Stimulated activated CD4-positive, alpha-beta T cell treated with anti-CD3 and anti-CD28 coated beads, TNF-alpha, amount 100 ng/mL, for 4 hours (primary cell): ENCODE results near the gene PLXNC1.

ENCODE experiments used
- DNase-seq, 3 experiments: peaks; one replicate each; pipeline ENCODE4 v3.0.0-alpha.2; 2020; ENCODE audit warnings: low read depth in 3 of 3

The PLXNC1 gene

DNA sequence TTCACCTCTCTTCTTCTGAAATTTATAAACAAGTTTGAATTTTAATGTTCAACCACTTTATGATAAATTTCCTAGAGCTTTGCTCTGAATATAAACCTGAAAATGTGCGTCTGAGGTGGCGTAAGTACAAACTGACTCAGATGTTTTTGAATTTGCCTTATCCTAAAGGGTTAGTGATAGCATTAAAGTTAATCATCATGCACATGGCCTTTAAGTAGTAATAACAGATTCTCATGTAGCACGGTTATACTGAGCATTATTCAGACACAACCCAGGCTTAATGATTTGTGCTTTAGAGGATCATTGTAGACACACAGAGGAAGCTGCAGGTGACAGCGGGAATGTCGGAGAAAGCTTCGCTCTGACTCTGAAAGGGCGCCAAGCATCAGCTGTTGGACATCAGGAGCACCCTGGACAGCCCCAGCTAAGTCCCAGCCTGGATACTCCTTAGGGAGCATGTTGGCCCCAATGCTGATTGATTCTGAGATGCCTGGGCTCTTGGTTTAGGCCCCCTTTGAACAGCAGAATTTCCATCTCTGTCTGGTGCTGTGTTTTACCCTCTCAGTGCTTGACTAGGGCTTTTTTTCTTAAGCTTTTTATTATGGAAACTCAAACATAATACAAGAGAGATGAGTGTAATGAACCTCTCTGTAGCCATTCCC is 91.1 kb downstream of the PLXNC1 start:
- no peak for DNase-seq

DNA sequence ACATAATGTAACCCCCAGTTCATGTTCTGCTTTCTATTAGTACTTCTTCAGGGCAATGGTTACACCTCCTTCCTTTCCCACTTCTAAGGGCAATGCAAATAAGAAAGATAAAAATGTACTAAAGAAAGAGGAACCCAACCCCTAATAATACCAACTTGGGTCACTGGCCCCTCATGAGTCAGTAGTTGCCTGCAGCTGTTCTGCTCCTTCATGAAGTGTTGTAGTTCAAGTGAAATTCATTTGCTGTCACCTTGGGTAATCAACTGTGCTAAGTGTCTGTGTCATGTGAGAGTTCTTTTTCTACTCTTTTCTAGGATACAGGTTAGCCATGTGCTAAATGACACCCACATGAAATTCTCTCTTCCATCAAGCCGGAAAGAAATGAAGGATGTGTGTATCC is 91.8 kb downstream of the PLXNC1 start:
- no peak for DNase-seq

DNA sequence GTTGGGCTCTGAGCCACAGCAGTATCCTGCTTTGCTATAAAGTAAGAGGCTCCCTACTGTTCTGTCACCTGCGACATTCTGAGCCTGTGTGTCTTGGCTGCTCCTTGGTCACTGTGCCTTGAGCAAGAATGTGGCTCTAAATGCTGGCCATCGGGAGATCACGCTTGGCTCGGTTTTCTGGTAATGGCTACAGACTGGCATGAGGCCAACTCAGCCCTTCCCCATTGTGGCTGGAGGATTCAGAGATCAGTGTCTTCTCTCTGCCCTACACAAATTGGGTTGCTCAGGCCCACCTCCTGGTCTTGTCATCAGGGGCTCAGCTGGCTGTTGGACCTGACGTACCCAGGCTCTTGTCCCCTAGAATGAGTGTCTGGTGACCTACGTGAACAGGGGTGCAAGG is 94.5 kb downstream of the PLXNC1 start:
- DNase-seq, result no peak

DNA sequence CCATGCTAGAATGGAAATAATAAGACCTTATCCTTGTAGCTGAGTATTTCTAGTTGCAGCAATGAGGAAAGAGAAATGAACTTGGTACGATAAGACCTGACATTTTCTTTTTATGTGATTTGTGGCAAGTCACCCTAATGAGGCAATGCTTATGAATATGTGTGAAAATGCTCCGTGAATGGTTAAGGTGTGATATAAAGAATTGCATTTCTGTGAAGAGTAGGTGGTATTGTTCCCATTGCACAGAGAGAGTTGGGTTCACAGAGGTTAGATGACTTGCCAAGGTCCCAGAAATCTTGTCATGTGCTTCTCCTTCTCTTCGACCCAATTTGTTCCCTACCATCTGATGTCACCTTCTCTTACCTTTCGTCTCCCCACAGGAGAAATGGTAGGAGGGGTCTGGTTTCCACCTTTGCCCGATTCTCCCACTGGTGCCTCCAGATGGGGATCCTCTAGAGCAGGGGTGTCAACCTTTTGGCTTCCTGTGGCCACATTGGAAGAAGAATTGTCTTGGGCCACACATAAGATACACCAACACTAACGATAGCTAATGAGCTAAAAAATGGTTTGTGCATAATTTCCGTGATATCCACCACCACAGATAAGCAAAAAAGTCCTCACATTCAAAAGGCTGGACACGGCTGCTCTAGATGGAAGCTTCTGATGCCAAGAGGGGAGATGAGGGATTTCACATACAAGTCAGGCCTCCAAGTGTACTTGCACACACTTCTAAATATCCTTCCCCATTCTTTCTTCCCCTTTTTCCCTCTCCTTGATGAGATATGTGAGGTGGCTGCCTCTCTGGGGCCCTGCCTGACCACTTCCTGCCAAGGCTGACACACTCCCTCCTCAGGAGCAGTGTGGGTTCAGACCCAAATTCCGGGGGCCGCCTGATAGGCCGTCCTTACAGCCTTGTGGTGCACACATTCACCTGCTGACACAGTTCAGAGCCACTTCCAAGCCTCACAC is 96.1 kb downstream of the PLXNC1 start:
- no peak for DNase-seq

DNA sequence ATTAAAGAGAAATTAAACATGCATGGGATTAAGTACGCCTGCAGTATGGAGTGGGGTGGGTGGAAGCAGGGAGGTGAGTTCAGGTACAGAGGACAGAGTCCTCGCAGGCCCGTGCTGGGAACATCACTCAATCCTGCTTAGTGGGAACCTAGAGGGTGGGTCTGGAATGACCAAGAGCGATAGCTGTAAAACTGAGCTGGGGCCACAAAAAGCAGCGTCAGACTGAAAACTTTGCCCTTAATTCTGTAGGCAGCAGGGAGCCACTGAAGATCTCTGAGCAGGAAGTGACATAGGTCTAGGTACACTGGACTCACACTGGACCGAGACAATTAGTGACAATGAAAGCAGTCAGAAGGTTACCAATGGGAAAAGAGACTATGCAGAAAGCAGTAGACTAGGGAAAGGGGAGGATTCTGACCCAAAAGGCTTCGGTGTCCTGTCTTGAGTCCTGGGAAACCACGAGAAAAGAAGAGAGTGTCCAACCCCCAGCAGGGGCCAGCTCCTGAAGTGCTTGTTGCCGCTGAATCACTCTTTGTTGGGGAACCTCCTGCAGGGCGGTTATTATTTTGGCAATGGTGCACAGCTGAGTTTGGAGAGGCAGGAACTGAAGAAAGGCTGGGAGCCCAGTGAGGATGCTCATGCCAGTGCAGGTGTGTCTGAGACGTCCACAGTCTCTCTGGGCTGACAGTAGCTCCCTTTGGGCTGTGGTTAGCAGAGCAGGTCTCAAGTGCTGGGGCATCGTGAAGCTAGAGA is 97.4 kb downstream of the PLXNC1 start:
- DNase-seq, result no peak

DNA sequence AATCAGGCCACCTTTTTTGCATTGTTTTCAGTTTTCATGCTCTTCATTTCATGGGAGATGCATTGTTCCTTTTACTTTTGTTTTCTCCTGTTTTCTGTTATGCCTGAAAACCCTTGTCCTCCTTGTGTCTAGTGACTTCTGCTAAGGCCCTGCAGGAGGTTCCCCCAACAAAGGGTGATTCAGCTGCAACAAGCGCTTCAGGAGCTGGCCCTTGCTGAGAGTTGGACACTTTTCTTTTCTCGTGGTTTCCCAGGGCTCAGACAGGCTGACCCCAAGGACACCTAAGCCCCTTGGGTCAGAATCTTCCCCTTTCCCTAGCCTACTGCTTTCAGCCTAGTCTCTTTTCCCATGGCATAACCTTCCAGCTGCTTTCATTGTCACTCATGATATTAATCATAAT is 98.9 kb downstream of the PLXNC1 start:
- no peak for DNase-seq

DNA sequence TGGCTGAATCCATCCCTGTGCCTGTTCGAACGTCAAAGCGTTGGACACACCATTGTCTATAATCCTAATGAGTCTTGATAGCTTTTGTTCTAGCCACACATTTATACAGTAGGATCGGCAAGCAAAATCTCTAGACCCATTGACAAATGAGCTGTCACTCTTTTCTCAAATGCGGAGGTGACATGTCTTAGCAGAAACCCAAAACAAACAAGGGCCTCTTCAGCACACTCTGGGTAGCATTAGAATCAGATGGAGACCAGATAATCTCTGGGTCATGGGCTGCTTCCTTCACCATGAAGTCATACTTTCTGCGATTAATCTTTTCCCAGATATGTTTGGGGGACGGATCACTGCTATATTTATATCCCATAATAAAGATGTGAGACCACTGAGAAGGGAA is 100.2 kb downstream of the PLXNC1 start:
- no peak for DNase-seq

DNA sequence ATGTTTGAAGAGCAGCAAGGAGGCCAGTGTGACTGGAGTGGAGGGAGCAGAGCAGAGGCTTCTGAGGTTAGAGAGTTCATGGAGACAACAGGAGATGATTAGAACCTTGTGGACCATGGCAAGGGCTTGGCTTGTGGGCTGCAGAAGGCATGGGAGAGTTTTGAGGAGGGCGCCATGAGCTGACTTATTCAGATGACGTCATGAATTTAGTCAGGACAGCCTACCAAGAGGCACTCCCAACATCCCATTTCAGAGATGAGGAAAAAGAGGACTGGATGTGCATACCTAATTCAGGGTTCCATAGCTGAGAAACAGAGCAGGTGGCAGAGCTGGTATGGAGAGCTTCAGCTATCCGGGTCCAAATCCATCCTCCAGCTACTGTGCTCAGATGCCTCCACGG is 101.8 kb downstream of the PLXNC1 start:
- DNase-seq, result no peak

DNA sequence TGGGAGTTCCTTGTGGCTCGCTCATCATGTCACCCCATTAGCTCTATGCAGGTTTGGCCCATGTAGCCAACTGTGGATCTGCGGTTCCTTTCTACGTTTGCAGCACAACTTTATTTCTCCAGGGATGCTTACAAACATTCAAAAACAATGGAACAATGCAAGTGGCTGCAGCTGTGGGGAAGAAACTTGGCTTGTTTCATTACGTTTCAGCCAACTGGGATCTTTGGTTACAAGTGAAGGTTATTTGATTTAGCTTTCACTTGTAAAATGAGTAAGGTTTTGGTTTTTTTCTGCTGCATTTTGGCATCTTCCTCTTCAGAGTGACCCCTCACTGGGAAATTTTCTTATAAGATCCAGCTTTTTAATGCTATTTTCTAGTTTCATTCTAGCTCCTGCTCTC is 105.9 kb downstream of the PLXNC1 start:
- no peak for DNase-seq

DNA sequence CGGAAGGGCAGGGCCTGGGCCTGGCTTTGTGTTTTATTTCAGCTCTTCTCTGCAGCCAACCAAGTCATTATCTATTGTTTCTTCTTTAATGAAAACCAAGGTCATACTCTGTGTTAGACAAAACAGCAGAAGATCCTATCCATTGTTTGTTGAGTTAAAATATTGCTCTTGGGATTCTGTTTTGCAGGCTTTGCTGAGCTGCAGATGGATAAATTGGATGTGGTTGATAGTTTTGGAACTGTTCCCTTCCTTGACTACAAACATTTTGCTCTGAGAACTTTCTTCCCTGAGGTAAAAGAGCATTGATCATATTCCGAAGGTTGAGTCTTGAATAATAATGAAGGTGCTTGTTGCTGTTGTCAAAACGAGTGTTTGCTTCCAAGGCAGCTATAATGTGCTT is 106.6 kb downstream of the PLXNC1 start:
- no peak for DNase-seq

DNA sequence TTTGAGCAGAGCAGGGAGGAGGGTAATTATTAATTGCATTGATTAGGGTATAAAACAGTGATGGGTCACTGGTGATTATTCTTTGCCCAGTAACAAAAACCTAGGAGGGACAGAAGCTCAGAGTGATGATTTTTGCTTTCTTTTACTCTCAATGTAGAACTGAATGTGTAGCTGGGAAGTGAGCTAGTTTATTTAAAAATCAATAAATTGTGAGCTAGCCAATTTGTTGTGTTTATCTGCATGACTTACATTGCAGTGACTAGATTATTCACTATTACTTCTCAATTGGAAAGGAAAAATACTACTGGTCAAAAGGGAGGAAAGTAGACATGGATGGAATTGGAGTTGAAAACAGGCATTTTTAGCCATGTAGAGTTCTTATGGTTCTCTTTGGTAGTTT is 107.1 kb downstream of the PLXNC1 start:
- DNase-seq, result no peak

DNA sequence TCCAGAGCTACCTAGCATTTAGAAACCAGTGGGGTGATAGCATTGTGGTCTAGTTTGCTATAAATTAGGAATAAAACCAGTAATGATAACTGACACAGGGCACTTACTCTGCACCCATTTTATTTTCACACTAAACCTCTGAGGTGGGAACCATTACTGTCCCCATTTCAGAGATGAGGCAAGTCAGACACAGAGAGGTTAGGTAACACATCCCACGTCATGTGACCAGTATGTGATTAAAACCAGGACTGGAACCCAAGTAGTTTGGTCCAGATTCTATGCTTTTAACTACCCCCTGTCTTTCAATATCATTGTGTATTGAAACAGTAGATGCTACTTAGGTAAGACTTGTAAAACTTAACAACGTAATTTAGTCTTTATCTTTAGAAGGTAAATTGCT is 110.2 kb downstream of the PLXNC1 start:
- DNase-seq, result no peak

DNA sequence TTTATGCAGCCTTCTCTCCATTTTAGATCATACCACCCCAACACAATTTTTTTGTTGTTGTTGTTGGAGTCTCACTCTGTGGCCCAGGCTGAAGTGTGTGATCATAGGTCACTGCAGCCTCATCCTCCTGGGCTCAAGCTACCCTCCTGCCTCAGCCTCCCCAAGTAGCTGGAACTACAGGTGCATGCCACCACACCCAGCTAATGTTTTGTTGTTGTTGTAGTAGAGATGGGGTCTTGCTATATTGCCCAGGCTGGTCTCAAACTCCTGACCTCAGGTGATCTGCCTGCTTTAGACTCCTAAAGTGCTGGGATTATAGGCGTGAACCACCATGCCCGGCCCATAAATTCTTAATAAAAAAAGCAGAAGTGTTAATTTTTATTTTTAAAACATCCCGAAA is 111.6 kb downstream of the PLXNC1 start:
- DNase-seq, result no peak

DNA sequence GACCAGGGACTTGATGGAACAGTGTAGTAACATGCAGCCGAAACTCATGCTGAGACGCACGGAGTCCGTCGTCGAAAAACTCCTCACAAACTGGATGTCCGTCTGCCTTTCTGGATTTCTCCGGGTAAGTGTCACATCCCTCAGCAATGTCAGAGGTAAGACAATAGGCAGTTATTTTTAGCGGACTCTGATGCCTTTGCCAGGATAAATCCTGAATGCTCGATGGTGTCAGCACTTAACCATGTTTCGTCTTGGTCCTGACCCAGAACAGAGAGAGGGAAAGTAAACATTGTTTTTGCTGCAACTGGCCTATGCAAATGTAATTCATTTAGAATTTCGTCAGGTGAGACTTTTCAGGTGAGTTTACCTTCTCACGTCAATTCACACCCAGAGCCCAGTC is 112.3 kb downstream of the PLXNC1 start:
- no peak for DNase-seq

DNA sequence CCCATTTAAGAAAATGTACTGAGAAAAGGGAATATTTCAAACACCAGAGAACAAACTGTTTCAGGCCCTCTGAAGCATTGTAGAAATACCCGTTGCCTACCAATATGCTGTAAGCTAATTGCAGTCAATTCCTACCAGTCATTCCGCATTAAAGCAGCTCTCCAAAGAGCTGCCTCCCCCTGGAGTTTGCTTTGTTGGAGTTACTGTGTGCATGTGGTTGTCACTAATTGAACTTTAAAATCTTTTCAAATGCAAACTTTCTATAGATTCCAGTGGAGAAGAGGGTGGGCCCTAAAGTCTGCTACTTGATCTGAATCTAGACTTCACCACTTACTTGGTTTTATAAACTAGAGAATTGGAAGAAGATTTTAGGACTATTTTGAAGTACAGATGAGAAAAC is 112.7 kb downstream of the PLXNC1 start:
- DNase-seq, result no peak

DNA sequence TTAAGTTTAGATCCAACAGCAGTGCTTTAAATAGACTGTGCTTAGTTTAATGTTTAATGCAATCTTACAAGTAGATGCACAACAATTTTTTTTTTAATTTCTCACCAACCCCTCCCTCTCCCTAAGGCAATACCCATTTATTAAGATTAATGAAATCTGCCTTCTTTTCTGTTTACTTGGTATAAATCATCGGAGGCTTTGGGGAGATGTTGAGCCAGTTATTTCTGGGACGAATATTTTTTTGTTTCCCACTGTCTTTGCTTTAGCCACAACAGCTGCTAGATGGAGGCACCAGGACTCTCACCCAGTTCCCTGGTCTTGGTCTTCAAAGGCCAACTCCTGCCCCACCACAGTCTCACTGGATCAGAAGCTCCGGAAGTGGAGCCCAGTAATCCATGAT is 113.4 kb downstream of the PLXNC1 start:
- no peak for DNase-seq

DNA sequence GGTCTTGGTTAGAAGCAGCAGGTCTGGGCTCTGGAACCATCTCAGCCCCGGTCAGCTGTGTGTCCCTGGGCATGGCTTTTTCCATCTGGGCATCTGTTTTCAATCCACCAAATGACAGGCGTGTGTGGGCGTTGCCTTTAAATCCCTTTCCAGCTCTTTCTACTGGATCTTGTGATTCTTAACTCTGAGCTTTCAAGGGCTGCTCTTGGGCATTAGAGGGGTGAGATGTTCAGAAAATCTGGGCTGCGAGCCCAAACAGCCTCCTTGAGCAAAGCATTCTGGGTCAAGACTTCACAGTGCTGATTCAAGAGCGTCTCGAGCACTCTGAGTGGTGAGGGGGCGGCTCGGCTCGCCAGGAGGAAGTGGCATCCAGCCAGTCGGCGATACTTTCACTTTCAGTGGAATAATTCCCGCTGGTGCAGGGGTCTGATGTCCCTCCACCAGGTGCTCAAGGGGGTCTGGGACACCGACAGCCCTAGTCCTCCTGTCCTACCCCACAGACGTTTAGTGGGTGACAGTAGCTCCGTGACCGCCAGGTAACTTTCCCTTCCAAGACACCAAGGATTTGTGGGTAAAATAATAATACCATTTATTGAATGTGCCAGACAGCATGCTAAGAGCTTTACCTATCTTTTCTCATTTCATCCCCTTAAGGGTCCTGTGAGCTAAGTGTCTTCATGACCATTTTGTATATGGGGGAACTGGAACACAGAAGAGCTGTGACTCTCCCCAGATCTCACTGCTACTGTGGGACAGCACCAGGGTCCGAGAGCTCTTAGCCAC is 114.0 kb downstream of the PLXNC1 start:
- DNase-seq, result peak; percentile 39 to 68 (median 66)

DNA sequence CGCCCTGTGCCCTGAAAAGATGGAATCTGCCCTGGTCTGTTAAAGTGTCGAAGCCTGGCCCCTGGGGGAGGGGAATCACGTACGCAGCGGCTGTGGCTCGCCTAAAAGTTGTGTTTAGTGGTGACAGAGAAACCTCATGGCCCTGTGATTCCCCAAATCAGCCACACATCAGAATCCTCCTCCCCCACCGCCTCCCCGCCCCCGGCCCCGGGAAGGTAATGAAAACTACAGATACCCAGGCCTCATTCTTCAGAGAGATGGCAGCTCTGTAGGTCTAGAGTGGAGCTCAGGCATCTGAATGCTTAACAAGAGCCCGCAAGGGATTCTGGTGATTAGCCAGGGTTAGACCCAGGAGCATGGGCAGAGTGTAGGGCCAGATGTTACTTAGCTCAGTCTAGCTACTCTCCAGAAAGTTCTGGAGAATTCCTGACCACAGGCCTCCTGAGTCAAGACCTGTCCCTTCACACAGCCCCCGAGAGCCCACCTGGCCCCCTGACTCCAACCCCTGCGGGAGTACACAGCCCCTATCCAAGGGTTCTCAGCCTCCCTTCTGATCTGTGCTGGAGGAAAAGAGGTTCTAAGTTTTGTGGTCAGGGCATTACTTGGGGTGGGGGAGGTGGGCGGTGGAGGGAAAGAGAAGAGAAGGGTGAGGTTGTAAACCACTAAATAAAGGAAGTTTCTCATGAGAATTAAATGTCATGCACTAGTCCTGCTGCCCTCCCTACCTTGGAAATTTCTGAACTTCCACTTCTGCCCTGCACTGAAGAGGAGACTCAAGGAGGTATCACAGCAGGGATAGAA is 114.8 kb downstream of the PLXNC1 start:
- peak; percentile 40 to 59 (median 53) for DNase-seq

DNA sequence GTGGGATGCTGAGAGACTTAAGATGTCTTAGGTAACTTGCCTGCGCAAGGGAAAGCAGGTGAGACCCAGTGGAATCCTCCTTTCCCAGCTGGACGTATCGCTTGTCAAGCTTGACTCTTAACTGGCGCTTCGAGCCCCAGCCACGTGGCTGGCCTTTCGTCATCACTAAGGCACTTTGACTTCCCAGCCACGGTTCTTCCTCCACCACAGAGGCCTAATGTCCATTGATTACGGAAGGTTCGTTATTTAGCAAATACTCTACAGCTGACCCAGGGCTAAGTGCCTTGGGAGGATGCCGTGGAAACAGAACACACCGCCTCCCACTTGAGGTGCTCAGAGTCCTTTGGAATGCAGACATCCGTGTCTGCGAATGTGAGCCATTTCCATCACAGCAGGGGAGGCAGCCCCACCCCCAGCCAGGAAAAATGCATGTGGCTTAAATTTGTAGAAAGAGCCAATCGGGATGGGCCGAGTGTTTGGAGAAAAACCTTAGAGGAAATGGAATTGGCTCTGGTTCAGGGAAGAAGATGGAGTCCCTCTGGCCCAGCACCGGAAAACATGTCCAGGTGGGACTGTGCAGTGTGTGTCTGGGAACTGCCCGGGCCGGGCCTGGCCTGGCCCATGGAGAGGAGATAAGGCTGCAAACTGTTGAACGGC is 115.7 kb downstream of the PLXNC1 start:
- DNase-seq, result no peak

DNA sequence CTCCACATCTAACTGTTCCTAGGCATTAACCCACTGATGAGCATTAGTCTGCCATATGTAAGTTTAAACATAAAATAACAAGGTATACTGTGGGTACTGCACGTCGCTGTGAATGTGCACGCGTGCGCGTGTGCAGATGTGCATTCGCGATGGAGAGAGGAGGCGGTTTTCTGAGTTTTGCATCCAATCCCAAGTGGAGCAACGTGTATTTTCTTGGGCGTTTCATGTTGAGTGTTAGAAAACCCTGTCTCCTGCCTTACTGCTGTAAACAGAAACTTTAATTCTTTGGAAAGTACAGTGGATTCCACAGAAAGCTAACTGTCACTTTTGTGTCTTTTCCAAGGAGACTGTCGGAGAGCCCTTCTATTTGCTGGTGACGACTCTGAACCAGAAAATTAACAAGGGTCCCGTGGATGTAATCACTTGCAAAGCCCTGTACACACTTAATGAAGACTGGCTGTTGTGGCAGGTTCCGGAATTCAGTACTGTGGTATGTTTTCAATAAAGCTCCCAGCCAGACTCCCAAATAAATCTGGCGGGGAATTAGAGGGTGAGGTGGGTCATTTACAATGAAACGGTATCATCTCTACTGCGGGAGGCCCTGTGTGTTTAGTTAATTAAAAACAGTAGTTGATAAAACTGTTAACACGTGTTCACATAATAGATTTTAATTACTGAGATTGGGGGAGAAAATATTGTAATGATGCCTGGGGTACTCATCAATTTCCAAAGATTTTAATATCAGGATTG is 116.5 kb downstream of the PLXNC1 start:
- no peak for DNase-seq
